GM18951 (cell line): ENCODE measurements around the gene UNC93A.

Experiments used
- POLR2A ChIP-seq: IDR thresholded peaks from 4 replicates; pipeline ENCODE4 v1.6.1; 2011; ENCODE audit warnings: mild to moderate bottlenecking; ENCODE audit not compliant: insufficient read length, insufficient read depth; ENCODE audit errors: extremely low read depth
- in situ Hi-C: fragments of 300-500 bp; cut with MboI; formaldehyde crosslinking; loops from one replicate; pipeline ENCODE4 v1.12.0; 2022; ENCODE audit warnings: low sequenced_read_pairs, mixed read lengths, inconsistent platforms; ENCODE audit not compliant: unreplicated experiment

UNC93A gene

GRCh38 chr6:167342879-167343610 lies 51.9 kb downstream of the UNC93A start:
- in situ Hi-C loops, result no loop called here
- TF ChIP-seq POLR2A, result no peak

GRCh38 chr6:167345348-167345747 lies 54.2 kb downstream of the UNC93A start:
- no peak for TF ChIP-seq POLR2A
- in situ Hi-C loops, result no loop called here

- in situ Hi-C loops, result no loop called here
Measured at GRCh38 chr6:167345960-167346359, 54.8 kb downstream of the UNC93A start.

DNA sequence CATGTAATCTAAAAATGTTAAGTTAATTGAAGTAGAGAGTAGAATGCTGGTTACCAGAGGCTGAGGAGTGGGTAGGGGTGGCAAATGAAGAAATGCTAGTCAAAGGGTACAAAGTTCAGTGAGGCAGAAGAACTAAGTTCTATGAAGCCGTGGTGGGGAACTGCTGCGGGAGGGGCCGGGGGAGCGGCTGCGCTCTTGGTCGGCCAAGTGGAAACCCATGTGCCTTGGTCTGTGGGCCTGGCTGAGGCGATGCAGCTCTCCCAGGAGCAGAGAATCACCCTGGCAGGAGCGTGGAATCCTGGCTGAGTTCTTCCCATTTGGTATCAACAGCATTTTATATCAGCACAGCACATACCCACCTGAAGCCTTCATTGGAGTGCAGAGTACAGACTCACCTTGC lies 56.1 kb downstream of the UNC93A start:
- in situ Hi-C loops, result no loop called here
- no peak for TF ChIP-seq POLR2A

More at GRCh38 chr6:167345960-167346359, 54.8 kb downstream of the UNC93A start:
- no peak for TF ChIP-seq POLR2A

- in situ Hi-C loops, result loop anchor here (25.0 kb wide), 1 partner anchor 587 kb away; no protein-coding TSS in a partner anchor
- no peak for TF ChIP-seq POLR2A
Measured at GRCh38 chr6:167349631-167350274, 58.6 kb downstream of the UNC93A start.

DNA sequence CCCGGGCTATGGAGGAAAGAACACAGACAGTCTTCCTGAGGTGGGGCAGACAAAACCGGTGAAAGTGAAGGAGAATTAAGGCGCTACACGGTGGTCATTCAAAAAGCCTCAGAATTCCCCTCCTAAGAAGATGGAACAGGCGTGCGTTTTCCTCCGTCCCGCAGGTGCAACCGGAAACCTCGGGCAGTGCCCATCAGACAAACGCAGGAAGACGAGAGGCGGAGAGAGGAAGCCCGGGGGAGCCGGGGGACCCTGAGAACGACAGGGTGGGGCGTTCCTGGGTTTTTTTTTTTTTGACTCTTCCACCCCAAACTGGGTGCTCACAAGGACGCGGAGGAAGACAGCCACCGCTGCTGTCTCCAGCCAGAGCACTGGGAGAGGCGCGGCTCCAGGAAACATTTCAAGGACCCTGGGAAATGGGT lies 59.2 kb downstream of the UNC93A start:
- TF ChIP-seq POLR2A, result no peak
- in situ Hi-C loops, result loop anchor here (25.0 kb wide), 1 partner anchor 588 kb away; no protein-coding TSS in a partner anchor

- in situ Hi-C loops, result loop anchor here (25.0 kb wide), 1 partner anchor 589 kb away; no protein-coding TSS in a partner anchor
Measured at GRCh38 chr6:167350731-167351655, 59.9 kb downstream of the UNC93A start.

DNA sequence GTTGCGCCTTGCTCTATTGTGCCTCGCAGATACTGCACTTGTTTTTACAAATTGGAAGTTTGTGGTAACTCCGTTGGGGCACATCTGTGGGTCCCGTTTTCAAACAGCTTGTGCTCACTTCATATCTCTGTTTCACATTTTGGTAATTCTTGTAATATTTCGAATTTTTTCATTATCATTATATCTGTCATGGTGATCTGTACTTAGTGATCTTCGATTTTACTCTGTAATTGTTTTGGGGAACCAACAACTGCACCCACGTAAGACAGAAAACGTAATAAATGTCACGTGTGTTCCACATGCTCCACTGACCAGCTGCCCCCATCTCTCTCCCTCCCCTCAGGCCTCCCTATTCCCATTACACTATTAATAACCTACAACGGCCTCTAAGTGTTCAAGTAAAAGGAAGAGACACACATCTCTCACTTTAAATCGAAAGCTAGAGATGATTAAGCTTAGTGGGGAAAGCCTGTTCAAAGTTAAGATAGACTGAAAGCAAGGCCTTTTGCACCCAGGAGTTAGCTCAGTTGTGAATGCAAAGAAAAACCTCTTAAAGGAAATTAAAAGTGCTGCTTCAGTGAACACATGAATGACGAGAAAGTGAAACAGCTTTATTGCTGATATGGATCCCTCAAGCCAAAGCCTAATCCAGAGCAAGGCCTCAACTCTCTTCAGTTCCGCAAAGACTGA lies 60.7 kb downstream of the UNC93A start:
- in situ Hi-C loops, result loop anchor here (25.0 kb wide), 1 partner anchor 590 kb away; no protein-coding TSS in a partner anchor
- TF ChIP-seq POLR2A, result no peak

More at GRCh38 chr6:167350731-167351655, 59.9 kb downstream of the UNC93A start:
- no peak for TF ChIP-seq POLR2A

DNA sequence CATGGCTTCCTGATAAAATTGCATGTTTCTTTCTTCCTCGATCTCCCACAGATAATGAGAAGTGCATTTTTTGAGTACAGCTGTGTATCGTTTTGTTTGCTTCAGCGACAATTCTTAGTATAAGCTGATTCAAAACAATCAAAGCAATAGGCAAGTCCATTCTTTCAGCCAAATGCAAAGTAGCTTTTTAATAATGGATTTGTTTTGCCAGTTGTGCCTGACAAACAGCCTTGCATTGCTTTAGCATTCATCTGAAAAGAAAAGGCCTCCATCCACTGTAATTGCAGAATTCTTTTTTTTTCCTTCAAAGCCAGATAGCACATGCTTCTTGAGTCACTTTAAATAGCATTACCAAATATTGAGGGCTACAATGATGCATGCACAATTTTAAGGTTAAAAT lies 65.8 kb downstream of the UNC93A start:
- no peak for TF ChIP-seq POLR2A
- in situ Hi-C loops, result loop anchor here (25.0 kb wide), 1 partner anchor 595 kb away; no protein-coding TSS in a partner anchor

DNA sequence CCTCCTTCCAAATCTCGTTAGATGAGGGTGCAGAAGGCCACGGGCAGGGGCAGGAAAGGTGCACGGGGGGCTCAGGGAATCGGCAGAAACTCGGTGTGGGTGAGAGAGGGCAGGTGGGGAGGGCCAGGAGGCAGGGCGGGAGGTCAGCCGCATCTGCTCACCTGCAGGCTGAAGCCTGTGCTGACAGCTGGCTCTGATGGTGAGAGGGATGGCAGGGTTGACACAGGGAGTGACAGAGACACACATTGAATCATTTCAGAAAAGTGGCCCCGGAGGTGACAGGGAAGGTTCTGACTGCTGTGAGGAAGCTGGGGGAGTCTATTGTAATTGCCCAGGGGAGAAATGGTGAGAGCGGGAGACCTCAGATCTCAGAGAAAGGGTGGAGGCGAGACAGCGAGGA lies 67.3 kb downstream of the UNC93A start:
- in situ Hi-C loops, result loop anchor here (25.0 kb wide), 1 partner anchor 596 kb away; no protein-coding TSS in a partner anchor

DNA sequence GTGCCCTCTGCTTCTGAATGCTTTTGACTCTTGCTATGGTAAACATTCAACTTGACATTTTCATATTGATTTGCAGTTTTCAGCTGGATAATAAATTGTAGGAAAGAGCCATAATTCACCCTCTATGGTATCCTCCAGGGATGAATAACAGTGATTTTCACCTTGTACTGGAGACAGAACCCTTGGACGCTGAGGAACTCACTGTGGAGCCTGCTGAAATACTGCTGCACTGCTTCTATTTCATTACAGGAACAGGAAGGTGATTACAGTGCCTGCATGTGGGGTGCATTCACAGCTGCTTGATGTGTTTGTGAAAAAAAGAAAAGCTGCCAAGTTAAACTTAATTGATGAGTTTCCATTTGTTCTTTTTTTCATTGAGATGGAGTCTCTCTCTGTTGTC lies 70.1 kb downstream of the UNC93A start:
- in situ Hi-C loops, result loop anchor here (10.0 to 25.0 kb wide), 2 partner anchors 166 to 599 kb away; no protein-coding TSS in a partner anchor
